NCI-H526 treated with DMSO at 0.1 percent for 48 hours (cell line): ENCODE measurements around the gene EVL.
"Not testable (repeated sequence)": the region's sequence is repeated elsewhere in the genome, so short reads cannot be mapped to it uniquely, and the experiment has no call there.

Experiments used
- DNase-seq: peaks from one replicate; lab custom pipeline; 2025; lab: John Stamatoyannopoulos, UW

Gene EVL

GRCh38 chr14:100147181-100147631, 82.0 kb downstream of the EVL start:
- no peak for DNase-seq

GRCh38 chr14:100147691-100148464, 82.7 kb downstream of the EVL start:
- peak; percentile 54 for DNase-seq

DNA sequence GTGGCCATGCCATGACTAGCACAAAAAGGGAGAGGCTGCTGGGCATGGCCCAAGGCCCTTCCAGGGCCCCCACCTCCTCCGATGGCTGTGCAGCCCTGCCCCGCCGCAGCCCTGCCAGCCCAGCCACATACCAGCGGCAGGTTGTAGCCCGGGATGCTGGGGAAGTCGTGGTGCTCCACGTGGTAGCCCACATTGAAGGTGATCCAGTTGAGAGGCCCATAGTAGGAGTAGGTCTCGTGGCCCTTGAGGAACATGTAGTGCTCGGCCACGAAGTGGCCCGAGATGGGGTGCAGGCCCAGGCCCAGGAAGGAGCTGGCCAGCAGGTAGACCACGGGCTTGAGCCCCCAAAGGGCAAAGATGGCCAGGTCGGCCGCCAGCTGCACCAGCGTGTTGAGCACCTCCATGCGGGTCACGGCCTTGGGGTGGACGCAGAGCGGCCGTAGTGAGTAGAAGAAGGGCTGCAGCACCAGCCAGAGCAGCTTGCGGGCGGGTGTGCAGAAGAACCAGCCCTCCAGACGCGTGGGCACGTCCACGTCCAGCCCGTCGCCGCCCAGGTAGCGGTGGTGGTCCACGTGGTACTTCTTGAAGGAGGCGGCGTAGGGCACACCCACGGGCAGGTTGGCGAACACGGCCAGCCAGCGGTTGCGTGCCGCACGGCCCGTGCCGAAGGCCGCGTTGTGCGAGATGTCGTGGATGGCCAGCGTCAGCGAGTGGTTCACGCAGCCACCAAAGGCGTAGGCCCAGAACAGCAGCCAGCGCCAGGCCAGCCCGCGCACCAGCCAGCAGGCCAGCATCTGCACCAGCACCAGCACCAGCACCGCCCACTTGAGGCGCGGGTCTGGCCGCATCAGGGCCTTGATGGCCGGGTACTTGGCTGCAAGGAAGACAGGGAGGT, 83.9 kb downstream of the EVL start:
- DNase-seq = no peak

DNA sequence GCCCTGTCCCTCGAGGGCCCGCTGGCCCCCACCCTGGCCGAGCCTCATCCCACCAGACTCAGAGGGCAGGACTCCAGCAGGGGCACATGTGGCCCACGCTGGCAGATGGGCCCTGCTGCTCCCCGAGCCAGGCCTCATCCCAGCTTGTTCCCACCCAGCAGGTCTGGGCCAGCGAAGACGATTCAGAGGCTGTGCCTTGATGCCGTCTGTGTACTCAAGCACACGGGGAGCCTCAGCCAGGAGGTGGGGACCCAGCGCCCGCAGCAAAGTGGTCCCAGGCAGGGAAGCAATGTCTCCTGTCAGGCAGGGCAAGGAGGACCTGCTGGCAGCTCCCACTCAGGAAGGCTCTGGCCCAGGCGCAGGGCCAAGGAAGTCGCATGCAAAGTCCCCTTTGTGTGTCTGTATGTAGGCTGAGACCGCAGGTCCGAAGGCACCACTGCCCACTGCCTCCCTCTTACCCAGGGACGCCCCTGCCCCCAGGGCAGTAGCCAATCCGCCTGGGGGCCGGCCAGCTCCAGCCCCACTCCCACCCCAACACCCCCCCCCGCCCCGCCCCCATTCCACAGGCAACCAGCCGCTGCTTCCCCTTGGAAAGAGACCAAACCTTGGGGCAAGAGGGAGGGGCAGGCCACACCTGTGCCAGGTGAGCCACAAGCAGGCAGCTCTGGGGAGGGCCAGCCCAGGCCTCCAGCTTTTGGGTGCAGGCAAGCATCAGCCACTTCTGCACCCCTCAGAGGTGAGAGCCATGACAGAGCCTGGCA, 84.8 kb downstream of the EVL start:
- DNase-seq = no peak

- no peak for DNase-seq
These were observed 85.8 kb downstream of the EVL start for GRCh38 chr14:100150932-100151587.

GRCh38 chr14:100152091-100152490, 86.9 kb downstream of the EVL start:
- DNase-seq = no peak

GRCh38 chr14:100153560-100153959, 88.3 kb downstream of the EVL start:
- DNase-seq = no peak

- peak; percentile 7 for DNase-seq
These were observed 89.9 kb downstream of the EVL start for GRCh38 chr14:100155049-100155621.

DNA sequence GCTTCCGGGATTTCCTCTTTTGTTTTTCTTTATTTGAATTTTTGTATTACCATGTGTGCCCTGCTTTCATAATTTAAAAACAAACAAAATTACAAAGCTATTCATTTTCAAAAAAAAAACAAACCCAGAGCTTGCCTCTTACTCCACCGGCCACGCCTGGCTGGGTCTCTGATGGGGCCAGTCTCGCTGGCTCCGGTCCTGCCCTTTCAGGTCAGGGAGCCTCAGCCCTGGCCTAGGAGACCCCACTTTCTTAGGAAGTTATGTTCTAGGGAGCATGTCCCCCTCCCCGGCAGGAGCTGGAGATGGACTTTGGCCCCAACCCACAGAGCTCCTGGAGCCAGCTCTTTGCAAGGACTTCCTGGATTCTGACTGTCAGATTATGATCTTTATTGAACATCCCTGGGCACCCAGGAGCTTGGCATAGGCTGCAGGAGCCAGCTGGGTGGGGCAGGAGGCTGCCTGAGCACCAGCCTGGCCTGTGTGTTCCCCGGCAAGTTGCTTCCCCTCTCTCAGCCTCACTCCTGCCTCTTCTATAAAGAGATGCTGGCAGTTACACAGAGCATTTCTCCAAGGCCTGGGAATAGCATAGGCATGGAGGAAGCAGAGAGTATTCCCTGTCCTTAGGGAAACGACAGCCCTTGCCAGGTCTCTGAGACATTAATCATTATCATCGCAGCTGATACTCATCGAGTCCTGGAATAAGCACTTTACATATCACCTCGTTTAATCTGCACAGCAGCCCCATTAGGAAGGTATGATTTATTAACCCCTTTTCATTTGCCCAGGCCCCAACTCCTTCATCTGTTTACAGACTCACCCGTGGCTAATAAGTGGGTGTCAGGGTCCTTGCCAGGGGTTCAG, 90.8 kb downstream of the EVL start:
- DNase-seq = peak; percentile 76

- no peak for DNase-seq
These were observed 91.6 kb downstream of the EVL start for GRCh38 chr14:100156776-100157175.

DNA sequence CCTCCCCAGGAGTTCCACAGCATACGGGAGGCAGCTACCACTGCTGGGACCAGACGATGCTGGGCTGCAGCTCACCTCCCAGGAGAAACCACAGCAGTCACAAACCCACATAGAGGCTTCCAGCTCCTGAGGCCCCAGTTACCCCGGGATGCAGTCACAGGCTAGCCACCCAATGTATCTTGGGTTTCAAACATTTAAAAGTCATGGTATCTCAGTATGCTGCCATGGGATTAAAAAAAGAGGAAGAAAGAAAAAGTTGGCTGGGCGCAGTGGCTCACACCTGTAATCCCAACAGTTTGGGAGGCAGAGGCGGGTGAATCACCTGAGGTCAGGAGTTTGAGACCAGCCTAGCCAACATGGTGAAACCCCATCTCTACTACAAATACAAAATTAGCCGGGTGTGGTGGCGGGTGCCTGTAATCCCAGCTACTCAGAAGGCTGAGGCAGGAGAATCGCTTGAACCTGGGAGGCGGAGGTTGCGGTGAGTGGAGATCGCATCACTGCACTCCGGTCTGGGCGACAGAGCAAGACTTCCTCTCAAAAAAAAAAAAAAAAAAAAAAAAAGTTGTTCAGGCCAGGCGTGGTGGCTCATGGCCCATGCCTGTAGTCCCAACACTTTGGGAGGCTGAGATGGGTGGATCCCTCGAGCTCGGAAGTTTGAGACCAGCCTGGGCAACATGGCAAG, 92.5 kb downstream of the EVL start:
- not testable (repeated sequence) for DNase-seq

DNA sequence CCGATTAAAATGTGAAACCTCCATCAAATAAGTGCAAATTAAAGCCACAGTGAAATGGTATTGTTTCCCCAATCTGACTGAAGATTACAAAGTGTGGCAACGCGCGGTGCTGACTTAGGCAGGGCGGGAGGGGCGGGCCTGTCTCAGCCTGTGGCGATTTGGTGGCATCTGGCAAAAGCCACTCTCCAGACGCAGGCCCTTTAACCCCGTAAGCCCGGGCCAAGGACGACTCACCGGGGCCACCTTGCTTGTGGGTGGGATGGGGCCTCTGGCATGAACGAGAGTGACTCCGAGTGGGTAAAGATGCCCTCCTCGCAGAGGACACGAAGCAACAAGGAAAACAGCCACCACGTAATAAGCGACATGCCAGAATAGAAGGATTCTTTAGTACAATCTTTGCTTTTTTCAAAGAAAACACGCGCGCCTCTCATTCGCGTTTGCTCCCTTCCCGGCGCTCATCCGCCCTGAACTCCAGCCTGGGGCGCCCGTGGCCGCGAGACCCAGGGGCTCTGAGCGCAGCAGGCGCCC, 93.4 kb downstream of the EVL start:
- no peak for DNase-seq

GRCh38 chr14:100159094-100159864, 94.1 kb downstream of the EVL start, which contains the start of gene DEGS2:
Gene DEGS2, minus strand, starts transcription at chr14:100159645. Its CDS starts 58 bp downstream, at chr14:100159587.
- DNase-seq = peak; percentile 47

DNA sequence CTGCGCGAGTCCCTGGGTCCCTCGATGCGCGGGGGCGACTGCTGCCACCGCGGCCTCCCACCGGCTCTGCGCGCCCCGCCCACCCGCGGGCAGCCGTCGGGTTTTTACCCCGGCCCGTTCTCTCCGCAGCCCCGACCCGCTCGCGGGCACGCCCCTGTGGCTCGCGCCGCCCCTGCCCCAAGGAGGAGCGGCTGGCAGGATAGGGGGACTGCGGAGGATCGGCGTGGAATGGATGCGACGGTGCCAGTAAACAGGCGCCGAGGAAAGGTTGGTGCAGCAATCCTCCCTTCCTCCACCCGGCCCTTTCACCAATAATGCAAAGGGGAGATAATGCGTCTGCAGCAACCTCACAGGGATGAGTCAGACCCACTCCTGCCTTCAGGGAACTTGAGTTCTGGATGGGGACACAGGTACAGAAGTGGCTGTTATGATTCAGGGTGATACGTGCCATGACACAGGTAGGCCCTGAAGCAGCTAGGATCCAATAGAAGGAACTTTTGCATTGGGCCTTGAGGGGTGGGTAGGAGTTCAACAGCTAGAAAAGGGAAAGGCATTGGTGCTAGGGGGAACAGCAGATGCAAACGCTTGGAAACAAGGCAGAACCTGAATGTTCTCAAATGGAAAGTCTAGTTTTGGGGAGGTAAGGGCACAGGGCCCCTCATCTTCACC, 94.8 kb downstream of the EVL start:
- no peak for DNase-seq

DNA sequence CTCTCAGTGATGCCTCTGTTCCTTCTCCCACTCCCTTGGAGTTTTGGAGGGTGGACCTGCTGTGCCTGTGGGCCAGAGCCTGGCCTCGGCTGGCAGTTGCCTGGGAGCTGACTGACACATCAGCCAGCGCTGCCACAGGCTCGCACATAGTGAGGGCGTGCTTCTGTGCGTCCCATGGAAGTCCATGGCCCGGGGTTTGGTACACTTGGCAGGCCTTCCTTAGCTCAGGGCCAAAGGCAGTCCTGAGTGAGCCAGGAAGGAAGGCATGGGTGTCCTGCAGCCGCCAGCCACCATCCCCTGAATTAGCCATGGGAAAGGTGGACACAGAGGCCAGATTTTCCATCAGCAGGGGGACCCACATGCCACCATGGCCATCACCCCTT, 95.3 kb downstream of the EVL start:
- DNase-seq = no peak

DNA sequence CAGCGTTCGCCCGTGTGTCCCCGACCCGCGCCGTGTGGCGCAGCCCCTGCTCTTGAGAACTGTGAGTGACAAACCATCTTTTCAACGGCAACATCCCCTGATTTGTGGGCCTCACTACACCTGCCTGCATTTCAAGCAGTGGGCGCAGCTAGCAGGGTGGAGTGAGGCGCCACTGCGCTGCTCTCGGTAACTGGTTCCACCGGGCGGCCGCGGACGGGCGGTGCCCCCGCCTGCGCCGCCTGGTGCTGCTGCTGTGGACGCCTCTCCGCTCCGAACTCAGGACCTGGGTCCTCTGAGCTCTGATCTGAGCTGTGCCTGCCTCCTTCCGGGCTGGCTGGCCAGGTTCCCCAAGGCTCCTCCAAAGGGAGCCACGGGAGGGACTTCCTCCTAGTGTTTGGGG, 100.2 kb downstream of the EVL start:
- DNase-seq = no peak

- no peak for DNase-seq
These were observed 100.7 kb downstream of the EVL start for GRCh38 chr14:100165831-100166440.

DNA sequence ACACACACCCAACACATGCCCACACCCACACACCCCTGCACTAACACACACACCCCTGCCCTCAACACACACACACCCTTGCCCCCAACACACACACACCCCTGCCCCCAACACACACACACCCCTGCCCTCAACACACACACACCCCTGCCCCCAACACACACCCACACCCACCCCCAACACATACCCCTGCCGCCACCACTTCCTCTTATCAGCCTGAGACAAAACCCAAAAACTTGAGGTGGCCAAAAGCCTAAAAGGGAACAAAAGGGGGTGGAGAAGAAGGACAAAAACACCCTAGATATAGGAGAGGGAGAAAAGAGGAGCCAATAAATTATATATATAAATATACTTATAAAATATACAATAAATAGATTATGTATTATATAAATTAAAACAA, 103.3 kb downstream of the EVL start:
- no peak for DNase-seq
